Measurements from ENCODE around the gene LRMDA.

- TF ChIP-seq, protein P1, sequence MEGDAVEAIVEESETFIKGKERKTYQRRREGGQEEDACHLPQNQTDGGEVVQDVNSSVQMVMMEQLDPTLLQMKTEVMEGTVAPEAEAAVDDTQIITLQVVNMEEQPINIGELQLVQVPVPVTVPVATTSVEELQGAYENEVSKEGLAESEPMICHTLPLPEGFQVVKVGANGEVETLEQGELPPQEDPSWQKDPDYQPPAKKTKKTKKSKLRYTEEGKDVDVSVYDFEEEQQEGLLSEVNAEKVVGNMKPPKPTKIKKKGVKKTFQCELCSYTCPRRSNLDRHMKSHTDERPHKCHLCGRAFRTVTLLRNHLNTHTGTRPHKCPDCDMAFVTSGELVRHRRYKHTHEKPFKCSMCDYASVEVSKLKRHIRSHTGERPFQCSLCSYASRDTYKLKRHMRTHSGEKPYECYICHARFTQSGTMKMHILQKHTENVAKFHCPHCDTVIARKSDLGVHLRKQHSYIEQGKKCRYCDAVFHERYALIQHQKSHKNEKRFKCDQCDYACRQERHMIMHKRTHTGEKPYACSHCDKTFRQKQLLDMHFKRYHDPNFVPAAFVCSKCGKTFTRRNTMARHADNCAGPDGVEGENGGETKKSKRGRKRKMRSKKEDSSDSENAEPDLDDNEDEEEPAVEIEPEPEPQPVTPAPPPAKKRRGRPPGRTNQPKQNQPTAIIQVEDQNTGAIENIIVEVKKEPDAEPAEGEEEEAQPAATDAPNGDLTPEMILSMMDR (IDR thresholded peaks at IDR 0.05), result no peak; the same call in 1 of the 3 replicates
- TF ChIP-seq BCL3 (IDR thresholded peaks at IDR 0.05) (no peak), EP300 (IDR thresholded peaks at IDR 0.05) (no peak), EHMT2 (IDR thresholded peaks at IDR 0.05; ENCODE audit: low read depth) (no peak), PBX3 (IDR thresholded peaks at IDR 0.05) (no peak), POLR2A (IDR thresholded peaks at IDR 0.05; ENCODE audit: low read length) (no peak)
Observed at GRCh38 chr10:75400163-75400770, 31.2 kb upstream of the LRMDA start.

Measured in A549 (cell line).